ENCODE measurements around the gene STX16.

STX16 gene

GRCh38 chr20:58650776-58651558 is at the start of gene STX16:
TSS of gene STX16 (plus strand) at chr20:58651283. CDS start at chr20:58652007, 724 bp downstream.
- peak; percentile 92 for DNase-seq

GRCh38 chr20:58602124-58602523 is 49.0 kb upstream of the STX16 start:
- no peak for DNase-seq

GRCh38 chr20:58603721-58604120 is 47.4 kb upstream of the STX16 start:
- no peak for DNase-seq

GRCh38 chr20:58604128-58604881 is 46.8 kb upstream of the STX16 start:
- no peak for DNase-seq

- DNase-seq, result no peak
These were observed 45.6 kb upstream of the STX16 start for GRCh38 chr20:58605292-58606065.

- DNase-seq, result no peak
These were observed 44.9 kb upstream of the STX16 start for GRCh38 chr20:58606184-58606583.

GRCh38 chr20:58608096-58608840 is 42.8 kb upstream of the STX16 start:
- no peak for DNase-seq

GRCh38 chr20:58609026-58609425 is 42.1 kb upstream of the STX16 start:
- no peak for DNase-seq

- no peak for DNase-seq
These were observed 40.8 kb upstream of the STX16 start for GRCh38 chr20:58610071-58610800.

- DNase-seq, result no peak
These were observed 40.3 kb upstream of the STX16 start for GRCh38 chr20:58610811-58611210.

- no peak for DNase-seq
These were observed 39.6 kb upstream of the STX16 start for GRCh38 chr20:58611236-58612030.

GRCh38 chr20:58612121-58612691 is 38.9 kb upstream of the STX16 start:
- DNase-seq, result no peak

GRCh38 chr20:58613061-58613854 is 37.8 kb upstream of the STX16 start:
- DNase-seq, result no peak

- no peak for DNase-seq
These were observed 36.7 kb upstream of the STX16 start for GRCh38 chr20:58614366-58614765.

- peak; percentile 11 to 35 for DNase-seq
These were observed 35.9 kb upstream of the STX16 start for GRCh38 chr20:58614984-58615760.

GRCh38 chr20:58616411-58616810 is 34.7 kb upstream of the STX16 start:
- no peak for DNase-seq

- no peak for DNase-seq
These were observed 33.9 kb upstream of the STX16 start for GRCh38 chr20:58617158-58617557.

- DNase-seq, result no peak
These were observed 32.6 kb upstream of the STX16 start for GRCh38 chr20:58618351-58619076.

Data from SHP77 (cell line).